GM13977 (cell line): ENCODE measurements around the gene RAB31.

Source experiments
- DNase-seq: peaks from one replicate; pipeline ENCODE4 v3.0.0; 2012; ENCODE audit warnings: low spot score
- in situ Hi-C: fragments of 300-500 bp; cut with MboI; formaldehyde crosslinking; loops from one replicate; pipeline ENCODE4 v1.12.0; 2022; ENCODE audit warnings: low sequenced_read_pairs, low pct_unique_long_range_greater_than_20kb, mixed read lengths, inconsistent platforms; ENCODE audit not compliant: unreplicated experiment
- TF ChIP-seq, protein P1 (sequence below): IDR thresholded peaks from 2 replicates; pipeline ENCODE4 v1.5.1; 2012; ENCODE audit warnings: mild to moderate bottlenecking, control low read depth; ENCODE audit not compliant: insufficient read depth; ENCODE audit errors: extremely low read depth, missing control alignments

RAB31 gene

DNA sequence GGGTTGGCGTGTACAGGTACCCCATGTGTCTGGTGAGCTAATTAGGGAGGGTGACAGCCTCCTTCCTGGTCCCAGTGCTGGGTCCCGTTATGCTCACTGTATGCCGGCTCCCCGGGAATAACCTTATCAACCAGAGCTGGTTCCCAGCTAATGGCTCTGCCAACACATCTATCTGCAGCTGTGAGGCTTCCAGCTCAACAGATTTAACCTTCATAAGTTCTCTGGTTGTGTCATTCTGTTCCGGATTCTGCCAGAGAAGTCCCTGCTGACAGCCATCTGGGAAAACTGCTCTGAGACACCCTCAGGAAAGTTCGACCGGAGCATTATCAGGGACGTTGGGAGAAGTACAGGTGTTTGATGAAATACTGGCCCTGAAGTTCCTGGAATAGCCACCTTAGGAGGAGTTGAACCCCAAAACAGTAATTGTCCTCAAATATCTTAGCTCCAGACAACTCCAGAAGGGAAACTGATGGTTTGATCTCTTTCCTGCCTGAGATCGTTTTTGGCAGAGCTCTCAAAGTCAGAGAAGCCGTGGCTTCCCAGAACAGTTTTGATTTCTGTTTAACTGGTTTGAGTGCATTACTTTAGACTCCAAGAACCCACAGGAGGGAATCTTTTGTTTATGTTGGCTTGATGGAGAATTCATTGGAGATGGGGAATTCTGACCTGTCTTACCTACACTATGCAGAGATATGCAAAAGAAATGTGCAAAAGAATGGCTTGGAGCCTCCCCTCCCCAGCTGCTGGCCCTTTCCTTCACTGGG, 138.2 kb downstream of the RAB31 start:
- in situ Hi-C loops: no loop called here
- no peak for DNase-seq
- TF ChIP-seq, protein P1, sequence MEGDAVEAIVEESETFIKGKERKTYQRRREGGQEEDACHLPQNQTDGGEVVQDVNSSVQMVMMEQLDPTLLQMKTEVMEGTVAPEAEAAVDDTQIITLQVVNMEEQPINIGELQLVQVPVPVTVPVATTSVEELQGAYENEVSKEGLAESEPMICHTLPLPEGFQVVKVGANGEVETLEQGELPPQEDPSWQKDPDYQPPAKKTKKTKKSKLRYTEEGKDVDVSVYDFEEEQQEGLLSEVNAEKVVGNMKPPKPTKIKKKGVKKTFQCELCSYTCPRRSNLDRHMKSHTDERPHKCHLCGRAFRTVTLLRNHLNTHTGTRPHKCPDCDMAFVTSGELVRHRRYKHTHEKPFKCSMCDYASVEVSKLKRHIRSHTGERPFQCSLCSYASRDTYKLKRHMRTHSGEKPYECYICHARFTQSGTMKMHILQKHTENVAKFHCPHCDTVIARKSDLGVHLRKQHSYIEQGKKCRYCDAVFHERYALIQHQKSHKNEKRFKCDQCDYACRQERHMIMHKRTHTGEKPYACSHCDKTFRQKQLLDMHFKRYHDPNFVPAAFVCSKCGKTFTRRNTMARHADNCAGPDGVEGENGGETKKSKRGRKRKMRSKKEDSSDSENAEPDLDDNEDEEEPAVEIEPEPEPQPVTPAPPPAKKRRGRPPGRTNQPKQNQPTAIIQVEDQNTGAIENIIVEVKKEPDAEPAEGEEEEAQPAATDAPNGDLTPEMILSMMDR: no peak

DNA sequence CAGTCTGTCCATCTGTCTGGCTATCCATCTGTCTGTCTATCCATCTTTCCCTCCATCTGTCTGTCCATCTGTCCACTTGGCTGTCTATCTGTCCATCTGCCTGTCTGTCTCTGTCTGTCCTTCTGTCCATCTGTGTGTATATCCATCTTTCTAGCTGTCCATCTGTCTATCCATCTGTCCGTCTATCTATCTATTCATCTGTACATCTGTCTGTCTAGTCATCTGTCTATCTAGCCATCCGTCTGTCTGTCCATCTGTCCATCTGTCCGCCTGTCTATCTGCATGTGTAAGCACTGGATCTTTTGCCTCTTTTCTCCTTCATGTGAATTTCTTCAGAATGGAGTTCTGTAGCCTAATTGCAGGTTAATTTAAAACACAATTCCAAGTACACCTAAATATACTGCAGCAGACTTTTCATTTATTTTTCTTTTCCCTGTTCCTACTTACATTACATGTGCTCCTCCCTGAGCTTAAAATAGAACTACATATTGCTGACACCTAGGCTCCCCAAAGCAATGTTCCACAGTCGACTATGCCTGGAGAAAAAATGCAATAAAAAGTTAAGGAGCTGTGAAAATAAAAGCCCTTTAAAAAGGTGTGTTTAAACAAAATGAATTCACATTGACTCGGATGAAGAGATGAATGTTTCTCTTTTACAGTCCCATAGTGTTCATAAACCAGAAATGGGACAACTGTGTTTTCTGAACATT, 140.2 kb downstream of the RAB31 start:
- DNase-seq: no peak
- TF ChIP-seq, protein P1: no peak
- in situ Hi-C loops: no loop called here

DNA sequence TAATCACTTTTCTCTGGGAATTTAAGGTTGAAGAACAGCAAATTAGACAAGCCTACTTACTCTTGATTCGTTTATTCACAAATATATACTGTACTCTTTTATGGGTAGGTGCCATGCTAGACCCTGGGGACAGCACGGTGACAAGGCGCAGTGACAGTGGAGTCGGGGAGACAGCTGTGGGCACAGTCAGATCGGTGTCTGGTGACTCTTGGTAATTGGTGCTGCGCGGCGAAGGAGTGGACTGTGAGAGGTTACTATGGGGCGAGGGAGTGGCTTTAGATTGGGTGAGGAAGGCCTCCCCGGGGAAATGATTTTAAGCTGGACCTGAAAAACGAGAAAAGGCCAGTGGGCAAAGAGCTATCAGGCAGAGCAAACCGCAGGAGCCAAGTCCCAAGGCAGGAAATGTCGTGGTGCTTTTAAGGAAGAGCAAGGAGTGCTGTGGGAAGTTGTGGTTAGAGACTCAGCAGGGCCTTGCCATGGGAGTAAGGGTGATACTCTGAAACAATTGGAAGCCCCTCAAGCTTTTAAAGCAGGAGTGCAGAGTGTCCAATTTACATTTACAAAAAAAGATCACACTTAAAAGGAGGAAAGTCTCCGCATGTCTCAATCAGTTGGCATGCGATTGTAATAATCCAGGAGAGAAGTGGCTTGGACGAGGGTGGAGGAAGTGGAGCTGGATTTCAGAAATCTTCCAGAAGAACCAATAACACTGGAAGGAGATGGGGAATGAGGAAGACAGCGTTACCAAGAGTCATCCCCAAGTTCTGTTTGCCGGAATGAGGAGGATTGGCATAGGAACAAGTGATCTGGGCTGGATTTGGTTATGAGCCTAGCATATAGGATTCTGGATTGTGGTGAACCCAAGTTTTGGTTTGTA, 141.5 kb downstream of the RAB31 start:
- no peak for DNase-seq
- TF ChIP-seq, protein P1: no peak
- in situ Hi-C loops: no loop called here

DNA sequence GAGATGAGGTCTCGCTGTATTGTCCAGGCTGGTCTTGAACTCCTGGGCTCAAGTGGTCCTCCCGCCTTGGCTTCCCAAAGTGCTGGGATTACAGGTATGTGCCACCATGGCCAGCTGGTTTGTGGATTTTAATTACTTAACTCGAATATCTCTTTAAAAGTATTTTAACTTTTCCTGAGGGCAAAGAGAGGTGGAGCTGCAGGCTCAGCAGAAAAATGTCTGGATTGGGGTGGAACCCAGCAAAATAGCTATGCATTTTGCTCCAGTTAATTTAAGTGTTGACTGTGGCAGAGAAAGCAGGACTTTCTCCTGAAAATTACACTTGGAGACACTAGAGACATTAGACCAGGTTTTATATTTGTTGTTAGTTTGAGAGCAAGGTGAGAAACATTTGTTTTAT, 142.2 kb downstream of the RAB31 start:
- TF ChIP-seq, protein P1: no peak
- DNase-seq: no peak
- in situ Hi-C loops: no loop called here

DNA sequence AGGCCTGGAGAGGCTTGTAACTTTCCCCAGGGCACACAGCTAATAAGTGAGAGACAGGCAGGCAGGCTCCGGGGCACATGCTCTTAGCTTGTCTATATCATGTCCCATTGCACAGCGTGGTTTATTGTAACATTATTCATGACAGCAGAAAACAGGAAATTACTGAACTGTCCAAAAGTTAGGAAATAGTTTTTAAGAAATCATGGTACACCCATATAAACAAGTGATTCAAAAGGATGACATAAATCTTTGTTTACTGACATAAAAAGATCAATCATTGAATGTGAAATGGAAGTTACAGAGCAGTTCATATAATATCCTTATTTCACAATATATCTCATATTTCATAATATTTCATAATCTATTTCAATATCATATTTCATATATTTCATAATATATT, 143.4 kb downstream of the RAB31 start:
- no peak for DNase-seq
- TF ChIP-seq, protein P1: no peak
- in situ Hi-C loops: no loop called here
